OCI-LY7 (cell line): ENCODE results near the gene LMX1A. TPM values are rescaled to one million over a fixed set of nuclear protein-coding genes. Genes with fewer than 3 reads are reported as not detected.

Source experiments
- BruUV-seq: library from RNA; stranded (reverse); fragments of 400-500 nt; replicated peaks from 2 replicates; lab custom pipeline; 2021; lab: Mats Ljungman, UMichigan
- CTCF ChIA-PET: fragments of 300-600 bp; sonication (Branson Sonifier 250); formaldehyde crosslinking; loops from one replicate; lab custom pipeline; 2022; ENCODE audit warnings: antibody characterized with exemption; ENCODE audit not compliant: unreplicated experiment; lab: Charles Lee
- POLR2A ChIA-PET: fragments of 300-600 bp; sonication (Branson Sonifier 250); formaldehyde crosslinking; loops from one replicate; lab custom pipeline; 2022; ENCODE audit warnings: antibody characterized with exemption; lab: Charles Lee
- DNase-seq: peaks from one replicate; pipeline ENCODE4 v3.0.0-alpha.2; 2015; ENCODE audit warnings: low spot score
- H2AFZ ChIP-seq: fragments of 200-600 bp; sonication (generic), shearing (Covaris generic); 2 replicates; pipeline ENCODE4 v1.6.1; 2014; ENCODE audit warnings: mild to moderate bottlenecking, antibody characterized with exemption, low read length, moderate library complexity
- H3K27ac ChIP-seq: fragments of 200-600 bp; sonication (generic); 2 replicates; pipeline ENCODE4 v1.5.1; 2014; ENCODE audit warnings: mixed run types, low read depth, mild to moderate bottlenecking, moderate library complexity, low read length, inconsistent platforms; ENCODE audit not compliant: poor library complexity, severe bottlenecking
- H3K36me3 ChIP-seq: fragments of 200-600 bp; sonication (generic); 2 replicates; pipeline ENCODE4 v1.6.1; 2014; ENCODE audit warnings: mild to moderate bottlenecking, antibody characterized with exemption, low read length, moderate library complexity, mixed read lengths; ENCODE audit not compliant: insufficient read depth
- H3K4me1 ChIP-seq: fragments of 200-600 bp; sonication (generic); 2 replicates; pipeline ENCODE4 v1.5.1; 2014; ENCODE audit warnings: mild to moderate bottlenecking, low read length; ENCODE audit not compliant: insufficient read depth, poor library complexity, severe bottlenecking
- H3K4me2 ChIP-seq: fragments of 200-600 bp; sonication (generic); 2 replicates; pipeline ENCODE4 v1.6.1; 2014; ENCODE audit warnings: mild to moderate bottlenecking, low read length
- H3K4me3 ChIP-seq: fragments of 200-600 bp; sonication (generic); 2 replicates; pipeline ENCODE4 v1.5.1; 2014; ENCODE audit warnings: mild to moderate bottlenecking, low read depth, low read length; ENCODE audit not compliant: poor library complexity, severe bottlenecking
- H3K79me2 ChIP-seq: fragments of 200-600 bp; sonication (generic); 2 replicates; pipeline ENCODE4 v1.6.1; 2016; ENCODE audit warnings: low read depth, mild to moderate bottlenecking, low read length, moderate library complexity, mixed read lengths; ENCODE audit not compliant: insufficient read depth
- H3K9me2 ChIP-seq: fragments of 200-600 bp; sonication (generic); 2 replicates; pipeline ENCODE4 v1.6.1; 2016; ENCODE audit warnings: mild to moderate bottlenecking, low read length, mixed read lengths; ENCODE audit not compliant: insufficient read depth
- H3K9me3 ChIP-seq: fragments of 200-600 bp; sonication (generic); 2 replicates; pipeline ENCODE4 v1.6.1; 2014; ENCODE audit warnings: mild to moderate bottlenecking, mixed run types, low read length, mixed read lengths
- H4K20me1 ChIP-seq: fragments of 200-600 bp; sonication (generic); 2 replicates; pipeline ENCODE4 v1.6.1; 2014; ENCODE audit warnings: mild to moderate bottlenecking, antibody characterized with exemption, low read length, moderate library complexity, mixed read lengths; ENCODE audit not compliant: insufficient read depth
- CTCF ChIP-seq: fragments of 200-600 bp; sonication (generic); conservative IDR thresholded peaks from 2 replicates; pipeline ENCODE4 v1.5.1; 2014; ENCODE audit warnings: mild to moderate bottlenecking, antibody characterized with exemption, low read length, moderate library complexity, mixed read lengths
- EZH2phosphoT487 ChIP-seq: fragments of 200-600 bp; sonication (generic); IDR thresholded peaks from 2 replicates; pipeline ENCODE4 v1.6.1; 2018; ENCODE audit warnings: low read depth, borderline replicate concordance, mild to moderate bottlenecking, mixed run types, antibody characterized with exemption, low read length, moderate library complexity, mixed read lengths
- intact Hi-C: fragments of 100-400 bp; cut with micrococcal nuclease; formaldehyde crosslinking; loops from one replicate; pipeline ENCODE4 v1.10.0; 2022; ENCODE audit not compliant: unreplicated experiment
- total RNA-seq, 2 experiments: library from RNA; depleted of rRNA in 1 of 2; stranded (reverse); fragments of >200 nt in 1 of 2; shearing (Covaris generic) in 1 of 2; gene quantifications; 2 replicates each; pipeline ENCODE4 v1.2.3, GENCODE V29; 2014 to 2022

LMX1A gene
- total RNA-seq, 2 experiments from 2014 or later: not detected

GRCh38 chr1:165225062-165225461 lies 131.5 kb downstream of the LMX1A start:
- no peak overlapping the region for H3K27ac ChIP-seq
- no peak overlapping the region for H2AFZ ChIP-seq
- intact Hi-C loops: no loop called here
- no peak overlapping the region for H3K4me3 ChIP-seq
- CTCF ChIA-PET: no interaction called here
- no peaks in the 10 kb centered on the region for H3K4me1 ChIP-seq
- BruUV-seq: no TSS peak
- H3K36me3 ChIP-seq: no peaks in the 10 kb centered on the region
- TF ChIP-seq EZH2phosphoT487: no peak
- no peak for TF ChIP-seq CTCF
- no peaks in the 10 kb centered on the region for H3K9me2 ChIP-seq
- no peaks in the 10 kb centered on the region for H3K79me2 ChIP-seq
- H3K4me2 ChIP-seq: no peak overlapping the region
- DNase-seq: no peak
- no peaks in the 10 kb centered on the region for H4K20me1 ChIP-seq
- no peaks in the 10 kb centered on the region for H3K9me3 ChIP-seq
- POLR2A ChIA-PET: no interaction called here

GRCh38 chr1:165224504-165224903 lies 132.0 kb downstream of the LMX1A start:
- ChIA-PET CTCF (no interaction called here), POLR2A (no interaction called here)
- H3K79me2 ChIP-seq: no peaks in the 10 kb centered on the region
- no peaks in the 10 kb centered on the region for H3K9me2 ChIP-seq
- no peaks in the 10 kb centered on the region for H3K4me1 ChIP-seq
- DNase-seq: no peak
- BruUV-seq: no TSS peak
- H3K4me2 ChIP-seq: no peak overlapping the region
- no peak overlapping the region for H3K27ac ChIP-seq
- no peaks in the 10 kb centered on the region for H3K9me3 ChIP-seq
- intact Hi-C loops: no loop called here
- no peak for TF ChIP-seq EZH2phosphoT487
- TF ChIP-seq CTCF: no peak
- no peaks in the 10 kb centered on the region for H3K36me3 ChIP-seq
- no peak overlapping the region for H2AFZ ChIP-seq
- H4K20me1 ChIP-seq: no peaks in the 10 kb centered on the region
- no peak overlapping the region for H3K4me3 ChIP-seq

- Histone ChIP-seq H3K79me2 (no peaks in the 10 kb centered on the region), H3K4me3 (no peak overlapping the region), H3K4me2 (no peak overlapping the region), H2AFZ (no peak overlapping the region), H3K9me2 (no peaks in the 10 kb centered on the region), H3K36me3 (no peaks in the 10 kb centered on the region), H3K4me1 (no peaks in the 10 kb centered on the region), H3K9me3 (no peaks in the 10 kb centered on the region), H3K27ac (no peak overlapping the region), H4K20me1 (no peaks in the 10 kb centered on the region)
- intact Hi-C loops: no loop called here
- CTCF ChIA-PET: no interaction called here
- POLR2A ChIA-PET: no interaction called here
- TF ChIP-seq EZH2phosphoT487: no peak
- TF ChIP-seq CTCF: no peak
- BruUV-seq: no TSS peak
- no peak for DNase-seq
Observed at GRCh38 chr1:165222580-165222979, 133.9 kb downstream of the LMX1A start.
